Kidney epithelial cell (primary cell): ENCODE measurements around the gene MRPL17. TPM values are rescaled to one million over a fixed set of nuclear protein-coding genes. Genes with fewer than 3 reads are reported as not detected.

Experiments used
- DNase-seq: peaks from one replicate; pipeline ENCODE4 v3.0.0-alpha.2; 2010; ENCODE audit warnings: low read depth
- H3K27me3 ChIP-seq: 2 replicates; pipeline ENCODE4 v1.6.0; 2011; ENCODE audit warnings: low read length; ENCODE audit not compliant: control insufficient read depth, insufficient read depth
- H3K36me3 ChIP-seq: 2 replicates; pipeline ENCODE4 v1.5.1; 2011; ENCODE audit warnings: low read length; ENCODE audit not compliant: control insufficient read depth, insufficient read depth
- H3K4me3 ChIP-seq: 2 replicates; pipeline ENCODE4 v1.5.1; 2011; ENCODE audit warnings: low read depth, mild to moderate bottlenecking, control low read depth, low read length
- total RNA-seq: library from RNA; depleted of rRNA; stranded (reverse); fragments of >200 nt; gene quantifications from 2 replicates; pipeline ENCODE4 v1.2.3, GENCODE V29; 2015
- TF ChIP-seq, protein P1 (sequence below): IDR thresholded peaks from 2 replicates; pipeline ENCODE4 v1.5.1; 2011; ENCODE audit warnings: mild to moderate bottlenecking, moderate library complexity, low read length, control low read depth, inconsistent platforms; ENCODE audit not compliant: insufficient read depth, poor library complexity, severe bottlenecking

MRPL17 gene
- total RNA-seq, 1 donor from 2014 or later = 43.6 TPM

DNA sequence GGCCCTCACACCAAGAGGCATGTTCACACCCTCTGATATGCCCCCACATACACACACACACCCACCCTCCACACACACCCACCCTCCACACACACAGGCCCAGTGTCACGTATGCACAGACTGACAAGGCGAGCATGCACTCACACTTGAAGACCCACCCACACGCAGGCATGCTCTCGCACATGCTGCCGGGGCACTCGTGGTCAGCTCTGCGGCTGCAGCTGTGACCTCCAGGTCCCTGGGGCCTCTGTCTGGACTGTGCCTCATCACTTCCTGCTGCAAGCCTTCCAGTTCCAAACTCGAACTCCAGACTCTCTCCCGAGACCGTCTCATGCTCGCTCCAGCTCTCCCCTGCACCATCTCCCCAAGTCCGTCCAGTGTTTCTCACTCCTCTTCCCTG is 37.1 kb downstream of the MRPL17 start:
- Histone ChIP-seq H3K36me3 (no peaks in the 10 kb centered on the region), H3K4me3 (no peak overlapping the region), H3K27me3 (peaks cover 13% of the 10 kb centered on the region)
- TF ChIP-seq, protein P1, sequence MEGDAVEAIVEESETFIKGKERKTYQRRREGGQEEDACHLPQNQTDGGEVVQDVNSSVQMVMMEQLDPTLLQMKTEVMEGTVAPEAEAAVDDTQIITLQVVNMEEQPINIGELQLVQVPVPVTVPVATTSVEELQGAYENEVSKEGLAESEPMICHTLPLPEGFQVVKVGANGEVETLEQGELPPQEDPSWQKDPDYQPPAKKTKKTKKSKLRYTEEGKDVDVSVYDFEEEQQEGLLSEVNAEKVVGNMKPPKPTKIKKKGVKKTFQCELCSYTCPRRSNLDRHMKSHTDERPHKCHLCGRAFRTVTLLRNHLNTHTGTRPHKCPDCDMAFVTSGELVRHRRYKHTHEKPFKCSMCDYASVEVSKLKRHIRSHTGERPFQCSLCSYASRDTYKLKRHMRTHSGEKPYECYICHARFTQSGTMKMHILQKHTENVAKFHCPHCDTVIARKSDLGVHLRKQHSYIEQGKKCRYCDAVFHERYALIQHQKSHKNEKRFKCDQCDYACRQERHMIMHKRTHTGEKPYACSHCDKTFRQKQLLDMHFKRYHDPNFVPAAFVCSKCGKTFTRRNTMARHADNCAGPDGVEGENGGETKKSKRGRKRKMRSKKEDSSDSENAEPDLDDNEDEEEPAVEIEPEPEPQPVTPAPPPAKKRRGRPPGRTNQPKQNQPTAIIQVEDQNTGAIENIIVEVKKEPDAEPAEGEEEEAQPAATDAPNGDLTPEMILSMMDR = no peak
- DNase-seq = no peak

- Histone ChIP-seq H3K4me3 (no peak overlapping the region), H3K27me3 (peaks cover 3% of the 10 kb centered on the region), H3K36me3 (no peaks in the 10 kb centered on the region)
- no peak for DNase-seq
- TF ChIP-seq, protein P1 = no peak
Measured at GRCh38 chr11:6642957-6643356, 40.2 kb downstream of the MRPL17 start.

DNA sequence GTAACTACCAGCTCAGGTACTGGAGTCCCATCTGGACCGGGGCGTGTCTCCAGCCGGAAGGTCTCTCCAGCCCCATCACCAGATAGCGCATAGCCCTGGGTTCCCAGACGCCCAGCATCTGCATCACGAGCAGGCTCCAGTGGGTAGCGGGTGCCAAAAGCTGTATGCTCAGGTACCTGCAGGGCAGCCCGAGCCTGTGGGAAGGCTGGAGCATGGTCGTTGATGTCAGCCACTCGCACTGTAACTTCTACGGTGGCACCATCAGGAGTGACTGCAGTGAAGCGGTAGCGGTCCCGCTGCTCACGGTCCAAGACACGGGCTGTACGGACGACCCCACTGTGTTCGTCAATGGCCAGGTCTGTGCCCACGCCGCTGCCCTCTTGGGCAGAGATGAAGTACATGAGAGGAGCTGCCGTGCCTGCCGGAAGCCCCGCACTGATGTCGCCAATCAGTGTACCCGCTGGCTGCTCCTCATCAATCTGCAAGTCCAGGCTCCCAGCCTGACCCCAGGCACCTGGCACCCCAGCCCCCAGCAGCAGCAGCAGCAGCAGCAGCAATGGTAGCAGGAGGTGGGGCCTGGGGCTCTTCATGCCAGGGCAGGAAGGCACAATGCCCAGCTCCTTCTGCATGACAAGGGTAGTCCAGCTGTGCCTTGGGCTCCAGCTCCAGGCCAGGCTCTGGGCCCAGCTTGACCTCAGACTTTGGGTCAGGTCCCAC is 42.0 kb downstream of the MRPL17 start:
- Histone ChIP-seq H3K4me3 (no peak overlapping the region), H3K27me3 (peaks cover 3% of the 10 kb centered on the region), H3K36me3 (no peaks in the 10 kb centered on the region)
- TF ChIP-seq, protein P1 = no peak
- no peak for DNase-seq

DNA sequence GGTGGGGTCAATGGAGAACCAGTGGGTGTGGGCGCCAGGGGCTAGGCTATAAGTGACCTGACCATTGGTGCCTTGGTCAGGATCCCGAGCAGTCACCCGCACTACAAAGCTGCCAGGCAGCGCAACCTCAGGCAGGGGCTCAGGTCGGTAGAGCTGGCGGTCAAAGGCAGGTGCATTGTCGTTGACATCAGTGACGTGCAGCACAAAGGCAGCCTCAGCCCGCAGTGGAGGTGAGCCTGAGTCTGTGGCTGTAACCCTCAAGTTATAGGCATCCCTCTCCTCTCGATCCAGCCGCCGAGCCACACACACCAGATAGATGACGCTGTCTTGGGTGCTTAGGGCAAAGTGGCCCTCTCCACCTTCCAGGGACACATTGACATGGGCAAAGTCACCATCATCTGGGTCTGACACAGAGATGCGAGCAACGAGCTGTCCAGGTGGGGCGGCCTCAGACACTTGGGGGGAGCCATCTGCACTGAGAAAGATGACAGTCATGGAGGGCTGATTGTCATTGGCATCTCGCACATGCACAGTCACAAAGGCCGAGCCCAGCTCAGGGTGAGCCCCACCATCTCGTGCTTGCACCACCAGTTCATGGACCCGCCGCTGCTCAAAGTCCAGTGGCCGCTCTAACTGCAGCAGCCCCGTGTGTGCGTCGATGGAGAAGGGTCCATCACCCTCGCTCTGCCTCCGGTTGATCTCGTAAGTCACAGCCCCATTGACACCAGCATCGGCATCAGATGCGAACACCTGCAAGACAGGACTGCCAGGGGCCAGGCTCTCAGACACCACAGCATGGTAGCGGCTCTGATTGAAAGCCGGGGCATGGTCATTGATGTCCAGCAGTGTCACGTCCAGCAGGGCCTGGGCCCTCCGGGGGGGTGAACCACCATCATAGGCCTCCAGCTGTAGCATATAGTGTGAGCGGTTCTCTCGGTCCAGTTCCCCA is 42.8 kb downstream of the MRPL17 start:
- H3K36me3 ChIP-seq = no peaks in the 10 kb centered on the region
- no peak for DNase-seq
- peaks cover 3% of the 10 kb centered on the region for H3K27me3 ChIP-seq
- no peak overlapping the region for H3K4me3 ChIP-seq
- TF ChIP-seq, protein P1 = no peak

- DNase-seq = no peak
- TF ChIP-seq, protein P1 = no peak
- no peaks in the 10 kb centered on the region for H3K36me3 ChIP-seq
- no peak overlapping the region for H3K4me3 ChIP-seq
- no peaks in the 10 kb centered on the region for H3K27me3 ChIP-seq
Measured at GRCh38 chr11:6638429-6638828, 44.7 kb downstream of the MRPL17 start.
